ENCODE data around the gene SPATA31E1. TPM values are rescaled to one million over a fixed set of nuclear protein-coding genes. Genes with fewer than 3 reads are reported as not detected.
"Not testable (repeated sequence)": the region's sequence is repeated elsewhere in the genome, so short reads cannot be mapped to it uniquely, and the experiment has no call there.

Gene SPATA31E1
- total RNA-seq, 1 experiment from 2014 or later: 0.04 TPM

DNA sequence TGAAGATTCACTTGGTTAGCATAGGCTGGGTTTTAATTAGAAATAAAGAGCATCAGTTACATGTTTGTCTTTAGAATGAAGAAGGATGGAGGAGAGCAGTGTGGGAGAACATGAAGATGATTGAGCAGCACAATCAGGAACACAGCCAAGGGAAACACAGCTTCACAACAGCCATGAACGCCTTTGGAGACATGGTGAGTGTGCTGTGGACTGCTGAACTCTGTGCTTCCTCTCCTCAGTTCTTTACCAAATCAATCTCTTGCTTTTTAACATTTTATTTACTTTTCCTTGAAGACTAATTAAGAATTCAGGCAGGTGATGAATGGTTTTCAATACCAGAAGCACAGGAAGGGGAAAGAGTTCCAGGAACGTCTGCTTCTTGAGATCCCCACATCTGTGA lies 38.2 kb upstream of the SPATA31E1 start:
- H3K79me2 ChIP-seq (ENCODE audit: low read length): no peaks in the 10 kb centered on the region
- ATAC-seq (no peak), DNase-seq (no peak)
- H3K9ac ChIP-seq (ENCODE audit: low read length): no peak overlapping the region
- BruUV-seq (replicated peaks): no TSS peak
- H2AFZ ChIP-seq (ENCODE audit: low read length): no peak overlapping the region
- CTCF ChIA-PET: no interaction called here
- H3K27ac ChIP-seq (ENCODE audit: low read length): no peak overlapping the region
- TF ChIP-seq EZH2phosphoT487 (IDR thresholded peaks at IDR 0.05; ENCODE audit: borderline replicate concordance, low read length): no peak
- no peak for TF ChIP-seq EZH2 (IDR thresholded peaks at IDR 0.05; ENCODE audit: low read length, unreplicated experiment)
- TF ChIP-seq, protein P1, sequence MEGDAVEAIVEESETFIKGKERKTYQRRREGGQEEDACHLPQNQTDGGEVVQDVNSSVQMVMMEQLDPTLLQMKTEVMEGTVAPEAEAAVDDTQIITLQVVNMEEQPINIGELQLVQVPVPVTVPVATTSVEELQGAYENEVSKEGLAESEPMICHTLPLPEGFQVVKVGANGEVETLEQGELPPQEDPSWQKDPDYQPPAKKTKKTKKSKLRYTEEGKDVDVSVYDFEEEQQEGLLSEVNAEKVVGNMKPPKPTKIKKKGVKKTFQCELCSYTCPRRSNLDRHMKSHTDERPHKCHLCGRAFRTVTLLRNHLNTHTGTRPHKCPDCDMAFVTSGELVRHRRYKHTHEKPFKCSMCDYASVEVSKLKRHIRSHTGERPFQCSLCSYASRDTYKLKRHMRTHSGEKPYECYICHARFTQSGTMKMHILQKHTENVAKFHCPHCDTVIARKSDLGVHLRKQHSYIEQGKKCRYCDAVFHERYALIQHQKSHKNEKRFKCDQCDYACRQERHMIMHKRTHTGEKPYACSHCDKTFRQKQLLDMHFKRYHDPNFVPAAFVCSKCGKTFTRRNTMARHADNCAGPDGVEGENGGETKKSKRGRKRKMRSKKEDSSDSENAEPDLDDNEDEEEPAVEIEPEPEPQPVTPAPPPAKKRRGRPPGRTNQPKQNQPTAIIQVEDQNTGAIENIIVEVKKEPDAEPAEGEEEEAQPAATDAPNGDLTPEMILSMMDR (conservative IDR thresholded peaks at IDR 0.05; ENCODE audit: low read depth, low read length): no peak
- POLR2A ChIA-PET (ENCODE audit: unreplicated experiment): no interaction called here
- intact Hi-C loops (cut with micrococcal nuclease): no loop called here
- no peaks in the 10 kb centered on the region for H3K4me1 ChIP-seq (ENCODE audit: insufficient read depth, low read length)
- no peaks in the 10 kb centered on the region for H4K20me1 ChIP-seq (ENCODE audit: low read length)
- H3K9me2 ChIP-seq (replicated peaks; ENCODE audit: low read length): no peaks in the 10 kb centered on the region
- no peaks in the 10 kb centered on the region for H3K36me3 ChIP-seq (ENCODE audit: low read depth, low read length)
- H3K9me3 ChIP-seq (ENCODE audit: low read length): no peaks in the 10 kb centered on the region
- no peaks in the 10 kb centered on the region for H3K27me3 ChIP-seq (ENCODE audit: low read length)
- H3K4me2 ChIP-seq (ENCODE audit: low read length): no peak overlapping the region
- H3F3A ChIP-seq (ENCODE audit: low read length, unreplicated experiment): no peaks in the 10 kb centered on the region
- no peak overlapping the region for H3K4me3 ChIP-seq (ENCODE audit: low read length)

GRCh38 chr9:87847817-87848216 lies 34.9 kb upstream of the SPATA31E1 start:
- POLR2A ChIA-PET (ENCODE audit: unreplicated experiment); H4K20me1 ChIP-seq (ENCODE audit: low read length); BruUV-seq (replicated peaks): not testable (repeated sequence)

GRCh38 chr9:87849144-87849758 lies 33.4 kb upstream of the SPATA31E1 start:
- no peaks in the 10 kb centered on the region for H4K20me1 ChIP-seq (ENCODE audit: low read length)
- no peaks in the 10 kb centered on the region for H3F3A ChIP-seq (ENCODE audit: low read length, unreplicated experiment)
- no peaks in the 10 kb centered on the region for H3K9me3 ChIP-seq (ENCODE audit: low read length)
- POLR2A ChIA-PET (ENCODE audit: unreplicated experiment): no interaction called here
- no peaks in the 10 kb centered on the region for H3K9me2 ChIP-seq (replicated peaks; ENCODE audit: low read length)
- no peak overlapping the region for H3K27ac ChIP-seq (ENCODE audit: low read length)
- intact Hi-C loops (cut with micrococcal nuclease): no loop called here
- H3K4me2 ChIP-seq (ENCODE audit: low read length): no peak overlapping the region
- H3K79me2 ChIP-seq (ENCODE audit: low read length): no peaks in the 10 kb centered on the region
- no peak for DNase-seq
- H3K36me3 ChIP-seq (ENCODE audit: low read depth, low read length): no peaks in the 10 kb centered on the region
- BruUV-seq (replicated peaks): no TSS peak
- no peak overlapping the region for H3K4me3 ChIP-seq (ENCODE audit: low read length)
- H3K4me1 ChIP-seq (ENCODE audit: insufficient read depth, low read length): no peaks in the 10 kb centered on the region; the same call in 1 of the 2 replicates
- no peaks in the 10 kb centered on the region for H3K27me3 ChIP-seq (ENCODE audit: low read length)
- no peak overlapping the region for H2AFZ ChIP-seq (ENCODE audit: low read length)
- no peak for TF ChIP-seq EZH2 (IDR thresholded peaks at IDR 0.05; ENCODE audit: low read length, unreplicated experiment)
- TF ChIP-seq, protein P1 (conservative IDR thresholded peaks at IDR 0.05; ENCODE audit: low read depth, low read length): no peak
- no peak for TF ChIP-seq EZH2phosphoT487 (IDR thresholded peaks at IDR 0.05; ENCODE audit: borderline replicate concordance, low read length)
- CTCF ChIA-PET: no interaction called here
- no peak for ATAC-seq
- no peak overlapping the region for H3K9ac ChIP-seq (ENCODE audit: low read length)

More at GRCh38 chr9:87847817-87848216, 34.9 kb upstream of the SPATA31E1 start:
- H3K4me2 ChIP-seq (ENCODE audit: low read length); DNase-seq; ATAC-seq; H3K9ac ChIP-seq (ENCODE audit: low read length); H3K4me1 ChIP-seq (ENCODE audit: insufficient read depth, low read length); H3K9me3 ChIP-seq (ENCODE audit: low read length); H3K27ac ChIP-seq (ENCODE audit: low read length); H3F3A ChIP-seq (ENCODE audit: low read length, unreplicated experiment); H3K36me3 ChIP-seq (ENCODE audit: low read depth, low read length); H3K79me2 ChIP-seq (ENCODE audit: low read length); intact Hi-C loops (cut with micrococcal nuclease); H3K27me3 ChIP-seq (ENCODE audit: low read length); CTCF ChIA-PET; H2AFZ ChIP-seq (ENCODE audit: low read length); H3K4me3 ChIP-seq (ENCODE audit: low read length); H3K9me2 ChIP-seq (replicated peaks; ENCODE audit: low read length): not testable (repeated sequence)

All from PC-3 (cell line).